ENCODE data around the gene FTL.

The FTL gene

DNA sequence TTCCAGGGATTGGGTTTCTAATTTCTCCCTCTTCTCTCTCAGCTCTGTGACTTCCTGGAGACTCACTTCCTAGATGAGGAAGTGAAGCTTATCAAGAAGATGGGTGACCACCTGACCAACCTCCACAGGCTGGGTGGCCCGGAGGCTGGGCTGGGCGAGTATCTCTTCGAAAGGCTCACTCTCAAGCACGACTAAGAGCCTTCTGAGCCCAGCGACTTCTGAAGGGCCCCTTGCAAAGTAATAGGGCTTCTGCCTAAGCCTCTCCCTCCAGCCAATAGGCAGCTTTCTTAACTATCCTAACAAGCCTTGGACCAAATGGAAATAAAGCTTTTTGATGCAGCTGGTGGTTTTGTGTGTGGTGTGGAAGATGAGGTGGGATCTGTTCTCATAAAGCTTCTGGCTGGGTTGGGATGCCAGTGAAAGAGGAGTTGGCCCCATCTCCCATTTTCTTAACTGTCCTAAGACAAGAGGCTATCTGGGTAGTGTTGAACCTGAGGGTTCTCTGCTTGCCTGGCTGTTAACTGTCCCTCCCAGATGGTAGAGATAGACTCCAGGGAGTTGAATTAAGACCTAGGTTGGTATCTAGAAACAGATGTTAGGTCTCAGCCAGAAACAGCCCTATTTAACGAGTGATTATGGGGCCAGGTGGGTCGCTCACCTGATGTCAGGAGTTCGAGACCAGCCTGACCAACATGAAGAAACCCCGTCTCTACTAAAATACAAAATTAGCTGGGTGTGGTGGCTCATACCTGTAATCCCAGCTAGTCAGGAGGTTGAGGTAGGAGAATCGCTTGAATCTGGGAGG, 1.6 kb downstream of the FTL start:
- DNase-seq, result no peak

DNA sequence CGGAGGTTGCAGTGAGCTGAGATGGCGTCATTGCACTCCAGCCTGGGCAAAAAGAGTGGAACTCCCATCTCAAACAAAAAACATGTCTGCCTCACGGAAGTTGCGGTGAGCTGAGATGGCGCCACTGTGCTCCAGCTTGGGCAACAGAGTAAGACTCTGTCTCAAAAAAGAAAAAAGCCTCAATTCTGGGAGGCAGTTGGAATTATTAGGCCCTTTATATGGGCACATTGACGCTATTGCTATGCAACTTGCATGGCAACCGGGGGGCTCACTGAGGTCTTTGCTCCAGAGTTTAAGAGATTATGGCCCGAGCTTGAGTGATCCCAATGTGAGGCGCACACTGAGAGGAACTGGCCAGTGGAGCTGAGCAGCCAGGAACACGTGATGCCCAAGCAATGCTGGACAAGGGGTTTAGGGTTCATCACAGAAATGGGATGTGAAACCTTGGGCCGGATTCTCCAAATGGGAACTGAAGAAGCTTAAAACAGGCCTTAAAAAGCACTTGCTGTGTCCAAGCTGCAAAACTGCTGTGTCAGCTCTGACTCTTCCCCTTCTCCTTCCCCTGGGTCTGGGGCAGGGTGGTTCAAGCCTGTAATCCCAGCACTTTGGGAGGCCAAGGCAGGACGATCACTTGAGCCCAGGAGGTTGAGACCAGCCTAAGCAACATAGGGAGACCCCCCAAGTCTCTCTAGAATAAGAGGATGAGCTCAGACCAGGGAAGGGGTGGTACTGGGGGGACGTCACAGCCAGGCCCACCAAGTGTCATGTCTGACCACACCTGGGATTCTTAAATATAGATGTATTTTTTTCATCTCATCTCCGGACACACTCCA, 2.5 kb downstream of the FTL start:
- no peak for DNase-seq

DNA sequence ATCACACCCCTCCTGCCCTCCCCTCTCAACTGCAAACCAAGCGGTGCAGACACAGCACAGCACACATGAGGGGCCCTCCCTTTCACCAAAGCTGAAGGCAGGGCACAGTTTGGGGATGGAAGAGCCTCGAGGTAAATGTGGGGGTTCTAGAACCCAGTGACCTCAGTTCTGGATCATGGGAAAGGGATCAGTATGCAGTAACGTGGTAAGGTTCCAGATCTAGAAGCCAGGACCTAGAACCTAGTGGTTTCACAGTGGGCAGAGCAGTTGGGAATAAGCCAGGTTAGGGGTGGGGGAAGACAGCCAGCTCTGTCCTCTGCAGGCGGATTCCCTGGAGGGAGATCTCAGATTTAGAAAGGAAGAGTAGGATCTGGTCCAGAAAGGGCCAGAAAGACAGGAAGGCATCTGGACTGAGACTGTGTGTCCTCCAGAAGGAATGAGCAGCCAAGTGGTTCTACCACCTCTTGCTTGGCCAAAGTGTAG, 3.1 kb downstream of the FTL start:
- DNase-seq, result no peak

DNA sequence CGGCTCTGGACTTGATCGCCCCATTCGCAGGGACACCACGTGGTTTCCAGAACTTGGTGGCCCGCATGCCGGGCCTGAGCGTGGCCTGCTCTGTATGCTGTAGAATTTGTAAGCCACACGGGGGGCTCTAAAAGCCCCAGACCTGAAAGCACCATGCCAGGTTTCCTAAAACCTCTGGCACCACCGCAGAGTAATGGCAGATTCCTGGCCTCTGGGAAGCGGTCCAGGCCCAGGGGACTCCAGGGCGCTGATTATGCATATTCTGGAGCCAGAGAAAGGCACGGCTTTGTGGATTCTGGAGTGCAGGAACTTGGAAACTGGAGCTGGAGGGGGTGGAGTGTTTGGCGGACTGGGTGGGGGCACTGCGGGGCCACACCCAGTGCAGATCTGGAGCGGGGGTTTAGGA, 3.7 kb downstream of the FTL start:
- no peak for DNase-seq

DNA sequence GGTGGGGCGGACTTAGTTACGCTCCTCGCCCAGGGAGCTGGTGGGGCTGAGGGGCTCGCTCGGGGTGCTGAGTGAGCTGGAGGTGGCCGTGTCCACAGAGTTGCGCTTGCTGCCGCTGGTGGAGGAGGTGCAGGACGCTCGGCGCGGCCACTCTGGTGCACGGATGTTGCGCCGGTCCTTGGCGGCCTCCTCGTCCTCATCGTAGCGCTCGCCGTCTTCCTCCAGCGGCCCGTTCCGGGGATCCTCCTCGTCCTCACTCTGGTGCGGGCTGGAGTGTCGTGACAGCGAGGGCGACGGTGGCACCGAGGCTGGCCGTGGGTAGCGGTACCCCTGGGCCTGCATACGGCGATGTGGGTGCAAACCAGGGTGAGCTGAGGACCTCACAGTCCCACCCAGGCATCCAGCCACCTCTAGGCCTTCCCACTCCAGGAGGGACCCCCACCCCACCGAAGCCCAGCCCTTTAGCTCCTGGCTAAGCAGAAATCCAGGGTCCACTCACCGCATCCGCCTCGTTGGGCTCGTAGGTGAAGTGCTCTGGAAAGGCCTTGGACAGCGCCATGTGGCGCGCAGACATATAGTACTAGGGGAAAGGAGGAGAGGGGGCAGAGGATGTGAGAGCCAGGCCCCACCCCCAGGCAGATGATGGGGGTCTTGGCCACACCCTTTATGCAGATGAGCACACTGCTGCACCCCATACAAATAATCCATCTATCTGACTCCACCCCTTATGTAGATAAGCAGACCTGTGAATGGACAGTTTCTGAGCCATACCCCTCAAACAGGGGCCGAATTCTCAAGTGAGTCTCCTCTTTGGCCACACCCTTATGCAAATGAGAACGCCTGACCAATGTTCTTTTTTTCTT, 4.4 kb downstream of the FTL start:
- DNase-seq, result no peak

GRCh38 chr19:48970139-48970766, 5.1 kb downstream of the FTL start:
- DNase-seq, result no peak

- peak; percentile 89 for DNase-seq
Observed at GRCh38 chr19:48970923-48971395, 5.8 kb downstream of the FTL start.

DNA sequence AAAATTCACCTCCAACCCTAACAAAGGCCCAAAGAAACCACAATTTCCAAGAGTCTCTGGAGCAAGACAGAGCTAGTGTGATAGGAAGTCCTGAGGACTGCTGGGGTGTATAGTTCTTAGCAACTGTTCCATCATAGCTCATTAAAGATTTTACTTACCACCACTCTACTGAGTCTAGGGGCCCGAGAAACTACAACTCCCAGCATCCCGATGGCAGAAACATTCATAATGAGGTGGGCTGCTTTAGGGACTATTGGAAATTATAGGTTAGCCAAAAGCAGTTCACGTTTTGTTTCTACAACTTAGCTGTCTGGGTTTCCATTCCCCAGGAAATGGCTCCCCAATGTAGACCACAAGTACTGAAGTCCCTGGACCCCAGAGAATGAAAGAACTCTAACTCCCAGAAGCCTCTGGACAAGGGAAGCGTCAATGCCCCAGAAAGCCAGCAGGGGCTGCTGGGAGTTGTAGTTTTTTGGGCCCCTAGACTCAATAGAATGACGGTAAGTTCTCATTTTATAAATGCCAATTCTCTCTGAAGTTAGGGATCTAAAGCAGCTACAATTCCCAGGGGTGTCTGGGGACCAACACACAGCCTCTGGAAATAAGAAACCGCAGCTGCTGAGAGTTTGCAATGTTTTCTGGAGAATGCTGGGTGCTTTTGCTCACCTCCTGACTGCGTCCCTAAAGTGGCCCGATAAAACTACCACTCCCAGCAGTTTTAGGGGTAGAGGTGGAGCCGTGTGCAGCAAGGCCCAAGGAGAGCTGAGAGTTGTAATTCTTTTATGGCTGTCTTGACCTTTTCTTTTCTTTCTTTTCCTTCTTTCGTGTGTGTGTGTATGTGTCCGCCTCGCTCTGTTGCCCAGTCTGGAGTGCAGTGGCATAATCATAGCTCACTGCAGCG, 11.1 kb downstream of the FTL start:
- DNase-seq, result peak; percentile 53

- DNase-seq, result no peak
Observed at GRCh38 chr19:48977061-48977460, 12.0 kb downstream of the FTL start.

DNA sequence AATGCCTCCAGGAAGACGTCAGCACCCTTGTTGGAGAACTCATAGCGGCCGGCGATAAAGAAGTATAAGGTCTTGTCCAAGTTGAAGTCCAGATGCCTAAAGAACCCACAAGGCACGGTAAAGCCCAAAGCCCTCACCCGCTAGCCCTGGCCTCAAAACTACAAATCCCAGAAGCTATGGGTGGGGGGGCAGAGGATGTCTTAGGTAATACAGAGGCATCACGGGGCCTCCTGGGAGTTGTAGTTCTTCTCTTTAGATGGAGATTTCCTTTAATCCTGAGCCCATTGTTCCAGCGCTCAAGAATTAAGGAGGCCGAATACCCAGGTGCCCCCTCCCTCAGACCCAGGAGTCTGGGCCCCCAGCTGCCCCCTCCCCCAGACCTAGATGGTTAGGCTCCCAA, 17.2 kb downstream of the FTL start:
- DNase-seq, result no peak

DNA sequence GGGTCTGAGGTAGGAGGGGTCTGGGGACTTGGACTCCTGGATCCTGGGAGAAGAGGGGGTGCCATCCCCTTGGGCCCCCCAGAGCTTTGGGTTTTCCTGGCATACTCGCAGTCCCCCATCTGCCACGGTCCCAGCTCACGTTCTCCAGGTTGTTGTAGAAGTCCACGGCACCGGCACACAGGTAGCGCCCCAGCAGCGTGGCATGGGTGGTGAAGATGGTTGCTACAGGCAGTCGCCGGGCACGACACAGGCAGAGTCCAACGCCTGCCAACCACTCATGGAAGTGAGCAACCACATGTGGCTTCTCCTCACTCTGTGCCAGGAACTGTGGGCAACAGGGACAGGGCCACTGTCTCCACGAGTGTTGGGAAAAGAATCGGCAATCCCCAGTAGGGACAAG, 20.6 kb downstream of the FTL start:
- no peak for DNase-seq

DNA sequence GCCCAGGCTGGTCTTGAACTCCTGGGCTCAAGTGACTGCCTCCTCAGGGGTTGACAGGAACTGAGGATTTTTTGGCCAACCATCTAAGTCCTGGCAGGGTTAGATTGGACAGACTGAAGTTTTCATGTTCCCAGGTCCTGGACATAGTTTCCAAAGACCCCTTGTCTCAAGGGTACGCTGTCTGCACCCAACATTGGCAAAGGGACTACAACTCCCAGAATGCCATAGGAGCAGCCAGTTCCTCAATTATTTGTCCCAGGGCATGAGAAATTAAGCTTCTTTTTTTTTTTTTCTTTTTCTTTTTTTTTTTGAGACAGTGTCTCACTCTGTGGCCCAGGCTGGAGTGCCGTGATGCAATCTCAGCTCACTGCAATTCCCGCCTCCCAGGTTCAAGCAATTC, 21.1 kb downstream of the FTL start:
- no peak for DNase-seq

GRCh38 chr19:48987323-48987722, 22.2 kb downstream of the FTL start:
- DNase-seq, result no peak

GRCh38 chr19:48988286-48988685, 23.2 kb downstream of the FTL start:
- no peak for DNase-seq

GRCh38 chr19:48988860-48989259, 23.8 kb downstream of the FTL start:
- DNase-seq, result no peak

DNA sequence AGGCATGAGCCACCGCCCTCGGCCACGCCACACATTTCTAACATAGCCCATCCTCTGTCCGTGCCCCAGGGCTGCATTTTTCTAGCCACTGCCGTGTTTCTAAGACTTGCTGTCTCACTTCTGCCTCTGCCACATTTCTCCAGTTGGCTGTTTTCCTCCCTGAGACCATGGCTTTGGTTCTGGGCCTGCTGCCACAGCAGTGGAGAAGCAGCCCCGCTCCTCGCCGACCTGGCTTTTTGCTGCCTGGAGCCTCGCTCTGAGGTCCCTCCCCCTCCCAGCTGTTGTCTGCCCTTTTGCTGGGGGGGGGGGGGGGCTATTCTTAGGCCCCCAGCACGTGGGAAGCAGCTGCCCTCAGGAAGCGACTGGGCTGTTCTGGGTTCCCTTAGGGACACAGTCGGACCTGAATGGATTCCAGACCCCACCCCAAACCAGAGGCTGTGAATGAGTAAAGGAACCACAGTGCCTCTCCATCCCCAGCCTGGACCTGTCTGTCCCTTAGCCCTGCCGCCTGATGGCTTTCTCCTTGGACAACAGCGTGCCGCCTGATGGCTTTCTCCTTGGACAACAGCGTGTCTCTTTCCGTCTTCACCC, 24.7 kb downstream of the FTL start:
- DNase-seq, result no peak

DNA sequence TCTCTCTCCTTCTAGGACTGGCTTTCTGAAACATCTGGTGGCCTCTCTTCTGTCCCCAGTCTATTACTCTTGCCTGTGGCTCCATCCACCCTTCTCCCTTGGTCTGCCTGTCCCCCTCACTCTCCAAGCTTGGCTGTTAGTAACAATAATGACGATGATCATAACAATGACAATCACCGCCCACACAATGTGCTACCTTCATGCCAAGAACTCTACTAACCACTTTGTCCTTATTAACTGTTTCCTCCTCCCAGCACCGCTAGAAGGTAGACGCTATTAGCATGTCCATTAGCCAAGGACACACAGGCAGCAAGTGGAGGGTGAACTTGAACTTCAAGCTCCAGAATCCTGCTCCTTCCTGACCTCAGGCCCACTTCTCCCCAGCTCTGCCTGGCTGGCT, 25.3 kb downstream of the FTL start:
- DNase-seq, result no peak

- no peak for DNase-seq
Observed at GRCh38 chr19:48991011-48991609, 26.0 kb downstream of the FTL start.

DNA sequence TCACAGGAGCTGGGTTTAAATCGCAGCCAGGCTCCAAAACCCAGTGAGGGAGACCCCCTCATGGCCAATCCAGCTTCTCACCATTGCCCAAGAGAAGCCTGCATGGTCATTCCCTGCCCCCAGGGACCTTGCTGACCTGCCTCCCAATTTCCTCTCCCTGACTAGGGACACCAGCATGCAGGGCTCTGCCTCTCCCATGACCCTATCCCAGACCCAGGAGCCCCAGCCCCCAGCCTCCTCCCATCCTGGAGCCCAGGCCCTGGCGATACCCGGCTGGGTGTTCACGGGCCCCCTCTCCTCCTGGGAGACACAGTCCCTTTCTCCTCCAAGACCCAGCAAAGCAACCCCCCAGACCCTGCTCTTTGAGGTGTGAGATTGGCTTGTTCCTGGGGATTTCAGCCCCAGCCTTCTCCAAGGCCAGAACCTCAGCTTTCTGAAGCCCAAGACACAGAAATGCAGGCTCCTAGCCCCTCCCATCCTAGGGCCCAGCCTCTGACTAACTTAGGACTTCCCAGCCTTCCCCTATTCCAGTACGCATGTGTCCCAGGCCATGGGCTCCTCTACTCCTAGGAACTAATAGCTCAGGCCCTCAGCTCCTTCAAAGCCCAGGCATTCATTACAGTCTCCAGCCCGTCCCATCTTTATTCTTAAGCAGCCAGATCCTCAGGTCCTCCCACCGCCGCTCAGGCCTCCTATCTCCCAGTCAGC, 26.9 kb downstream of the FTL start:
- DNase-seq, result no peak
